GM12873 (cell line): ENCODE data around the gene ITPR3.

Experiments used
- TF ChIP-seq, protein P1 (sequence below): IDR thresholded peaks from 2 replicates; pipeline ENCODE4 v1.5.1; 2012; ENCODE audit warnings: low read depth, mild to moderate bottlenecking, moderate library complexity, low read length, control low read depth; ENCODE audit not compliant: insufficient read depth; ENCODE audit errors: missing control alignments

Gene ITPR3

DNA sequence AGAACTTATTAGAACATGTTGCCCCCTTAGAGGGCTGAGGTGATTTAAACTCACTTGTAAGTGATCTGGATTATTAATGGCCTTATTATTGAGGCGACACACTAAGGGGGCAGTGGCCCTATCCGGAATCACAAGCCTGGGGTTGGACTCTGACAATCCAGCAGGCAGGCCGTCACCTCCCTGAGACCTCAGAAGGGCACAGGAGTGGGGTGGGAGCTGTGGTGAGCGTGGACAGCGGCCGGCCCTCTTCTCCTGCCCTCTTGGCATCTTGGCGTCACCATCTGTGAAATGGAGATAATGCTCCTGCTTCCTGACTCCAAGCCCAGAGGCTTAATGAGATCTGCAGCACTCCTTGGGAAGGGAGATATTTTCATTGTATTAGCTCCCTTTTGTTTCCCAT, 106.0 kb downstream of the ITPR3 start:
- TF ChIP-seq, protein P1, sequence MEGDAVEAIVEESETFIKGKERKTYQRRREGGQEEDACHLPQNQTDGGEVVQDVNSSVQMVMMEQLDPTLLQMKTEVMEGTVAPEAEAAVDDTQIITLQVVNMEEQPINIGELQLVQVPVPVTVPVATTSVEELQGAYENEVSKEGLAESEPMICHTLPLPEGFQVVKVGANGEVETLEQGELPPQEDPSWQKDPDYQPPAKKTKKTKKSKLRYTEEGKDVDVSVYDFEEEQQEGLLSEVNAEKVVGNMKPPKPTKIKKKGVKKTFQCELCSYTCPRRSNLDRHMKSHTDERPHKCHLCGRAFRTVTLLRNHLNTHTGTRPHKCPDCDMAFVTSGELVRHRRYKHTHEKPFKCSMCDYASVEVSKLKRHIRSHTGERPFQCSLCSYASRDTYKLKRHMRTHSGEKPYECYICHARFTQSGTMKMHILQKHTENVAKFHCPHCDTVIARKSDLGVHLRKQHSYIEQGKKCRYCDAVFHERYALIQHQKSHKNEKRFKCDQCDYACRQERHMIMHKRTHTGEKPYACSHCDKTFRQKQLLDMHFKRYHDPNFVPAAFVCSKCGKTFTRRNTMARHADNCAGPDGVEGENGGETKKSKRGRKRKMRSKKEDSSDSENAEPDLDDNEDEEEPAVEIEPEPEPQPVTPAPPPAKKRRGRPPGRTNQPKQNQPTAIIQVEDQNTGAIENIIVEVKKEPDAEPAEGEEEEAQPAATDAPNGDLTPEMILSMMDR: no peak

DNA sequence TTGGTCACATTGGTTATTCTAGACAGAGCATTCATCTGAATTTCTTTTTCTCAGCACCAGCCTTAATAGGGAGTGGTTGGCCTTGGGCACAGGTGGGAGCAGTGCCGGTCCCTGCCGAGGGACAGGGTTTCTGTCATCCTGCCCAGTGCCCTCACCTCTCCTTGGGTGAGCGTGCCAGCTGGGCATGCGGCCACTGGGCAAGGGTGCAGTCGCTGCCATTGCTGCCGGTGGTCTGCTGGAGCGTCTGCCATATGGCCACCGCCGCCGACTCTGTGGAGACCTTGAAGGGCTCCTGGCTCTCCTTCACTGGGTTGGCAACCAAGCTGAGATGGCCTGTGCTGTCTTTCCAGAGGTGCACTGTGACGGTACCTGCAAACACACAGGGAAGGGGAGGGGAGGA, 106.8 kb downstream of the ITPR3 start:
- TF ChIP-seq, protein P1: no peak

DNA sequence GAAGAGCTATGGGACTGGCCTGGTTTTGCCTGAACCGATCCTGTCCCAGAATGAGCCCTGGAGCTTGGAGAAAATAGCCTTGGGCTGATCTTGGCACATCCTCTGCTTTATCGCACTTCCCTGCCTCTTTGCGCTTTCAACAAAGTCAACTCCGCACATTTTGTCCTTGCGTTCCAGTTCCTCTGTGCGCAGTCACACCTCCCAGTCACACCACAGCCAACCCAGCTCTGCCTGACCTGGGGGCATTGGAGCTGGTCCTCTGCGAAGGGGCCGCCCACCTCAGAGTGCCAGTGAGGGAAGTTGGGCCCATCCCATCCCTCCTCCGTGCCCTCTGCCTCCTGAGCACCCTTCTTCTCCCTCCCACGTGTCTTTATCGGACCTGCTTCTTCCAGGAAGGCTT, 107.3 kb downstream of the ITPR3 start:
- TF ChIP-seq, protein P1: no peak

DNA sequence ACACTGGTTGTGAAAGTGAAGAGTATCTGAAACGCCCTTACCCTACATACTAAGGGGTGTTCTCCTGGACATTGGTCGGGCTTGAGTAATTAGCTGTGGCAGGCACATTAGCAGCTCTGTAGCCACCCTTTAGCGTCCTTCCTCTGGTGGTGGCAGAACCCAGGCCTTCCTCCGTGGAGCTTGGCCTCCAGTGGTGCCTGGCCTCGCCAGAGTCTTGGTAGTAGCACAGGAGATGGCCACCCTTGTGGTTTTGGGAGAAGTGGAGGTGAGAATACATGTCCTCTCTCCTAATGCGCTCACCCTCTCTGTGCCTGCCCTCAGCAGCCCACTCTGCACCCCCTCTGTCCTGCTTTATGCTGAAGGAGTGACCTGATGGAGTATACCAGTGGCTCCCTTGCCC, 107.9 kb downstream of the ITPR3 start:
- TF ChIP-seq, protein P1: no peak

DNA sequence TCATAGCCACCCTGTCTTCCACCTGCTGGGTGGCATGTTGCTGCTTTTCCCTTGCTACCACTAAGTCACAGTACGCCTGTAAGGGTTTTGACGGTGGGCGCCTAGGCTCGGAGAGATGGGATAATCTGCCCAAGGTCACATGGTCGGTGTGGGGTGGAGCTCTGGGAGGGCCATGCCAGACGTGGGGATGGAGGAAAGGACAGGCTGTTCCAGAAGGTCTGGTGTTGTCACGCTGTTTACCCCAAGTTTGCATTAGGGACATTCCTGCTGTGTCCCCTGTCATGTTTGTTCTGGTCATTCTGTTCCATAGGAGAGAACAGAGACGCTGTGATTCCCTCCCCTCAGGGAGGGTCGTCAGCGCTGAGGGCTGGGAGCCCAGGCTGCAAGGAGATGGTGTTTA, 109.5 kb downstream of the ITPR3 start:
- TF ChIP-seq, protein P1: no peak

DNA sequence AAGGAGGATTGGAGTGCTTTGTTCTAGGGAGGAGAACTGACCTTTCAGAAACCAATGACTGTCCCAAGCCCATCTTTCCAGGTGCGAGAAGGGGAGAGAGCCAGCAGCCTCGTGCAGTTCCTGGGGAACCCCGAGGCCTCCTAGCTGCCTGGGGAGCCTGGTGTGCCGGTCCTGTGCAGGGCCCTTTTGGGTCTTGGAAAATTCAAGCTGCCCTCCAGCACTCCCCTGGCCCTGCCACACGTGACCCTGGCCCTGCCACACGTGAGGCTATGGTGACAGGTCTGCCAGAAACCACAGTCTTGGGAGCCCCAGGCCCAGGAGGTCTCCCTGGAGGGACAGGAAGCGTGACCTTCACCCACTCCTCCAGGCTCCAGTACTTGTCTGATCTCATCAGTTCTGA, 109.9 kb downstream of the ITPR3 start:
- TF ChIP-seq, protein P1: no peak

DNA sequence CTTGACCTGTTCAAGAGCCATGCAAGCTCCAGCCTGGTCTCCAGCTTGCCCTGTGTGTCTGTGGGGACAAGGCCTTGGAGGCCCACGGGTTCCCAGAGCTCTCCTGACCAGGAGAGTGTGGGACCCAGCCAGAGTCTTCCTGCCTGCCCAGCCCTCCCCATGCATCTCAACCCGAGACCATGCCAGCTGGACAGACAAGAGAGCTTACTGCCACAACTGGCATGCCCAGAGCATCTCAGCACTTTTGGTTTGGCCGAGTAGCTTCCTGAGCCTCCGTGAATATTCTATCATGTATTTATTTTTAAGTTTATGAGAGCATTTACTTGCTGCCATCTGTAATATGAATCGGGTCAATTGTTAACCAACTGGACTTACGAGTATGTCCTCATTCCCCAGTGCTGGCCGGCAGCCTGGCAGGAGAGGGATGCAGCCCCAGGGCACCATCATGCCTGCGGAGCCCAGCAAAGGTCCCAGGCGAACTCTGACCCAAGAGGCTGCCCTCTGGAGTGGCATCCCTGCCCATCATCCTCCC, 110.7 kb downstream of the ITPR3 start:
- TF ChIP-seq, protein P1: no peak
